Prostate gland (tissue), 2 donors: ENCODE measurements around the gene CCDC107. TPM values are rescaled to one million over a fixed set of nuclear protein-coding genes. Genes with fewer than 3 reads are reported as not detected.

Experiments
- DNase-seq: peaks from one replicate; pipeline ENCODE4 v3.0.0-alpha.2; 2019; ENCODE audit warnings: low spot score
- H3K27ac ChIP-seq, 2 donors: fragments of 200-600 bp; sonication (generic); 2 replicates each; pipeline ENCODE4 v1.5.1; 2017 to 2019
- H3K27me3 ChIP-seq: fragments of 200-600 bp; sonication (generic); replicated peaks from 2 replicates; pipeline ENCODE4 v1.5.1; 2019; ENCODE audit not compliant: insufficient read depth
- H3K36me3 ChIP-seq, 2 donors: fragments of 200-600 bp; sonication (generic); 1 replicate in 1 of 2; 2 replicates in 1 of 2; pipeline versions ENCODE4 v1.5.1 to v1.8.1; 2017 to 2019
- H3K4me1 ChIP-seq: fragments of 200-600 bp; sonication (generic); replicated peaks from 2 replicates; pipeline ENCODE4 v1.5.1; 2019
- H3K4me3 ChIP-seq, 2 donors: fragments of 200-600 bp; sonication (generic); 2 replicates each; pipeline ENCODE4 v1.5.1; 2017 to 2019
- H3K9me3 ChIP-seq: fragments of 200-600 bp; sonication (generic); 2 replicates; pipeline ENCODE4 v1.5.1; 2017
- POLR2A ChIP-seq: fragments of 450-650 bp; IDR thresholded peaks from one replicate; pipeline ENCODE4 v1.6.1; 2016; ENCODE audit warnings: antibody characterized with exemption, mild to moderate bottlenecking
- POLR2AphosphoS5 ChIP-seq: sonication (generic); formaldehyde crosslinking; IDR thresholded peaks from one replicate; pipeline ENCODE4 v1.6.1; 2017; ENCODE audit warnings: antibody characterized with exemption
- WGBS: methylation state at CpG from one replicate; pipeline ENCODE4 v1.1.5; 2018; 5-methylcytosine and 5-hydroxymethylcytosine counted together
- intact Hi-C: fragments of 100-400 bp; cut with DNase I; formaldehyde crosslinking; loops from one replicate; pipeline ENCODE4 v1.14.2; 2022
- total RNA-seq, 2 donors: library from RNA; depleted of rRNA; stranded (reverse); fragments of >200 nt; gene quantifications; one replicate each; pipeline ENCODE4 v1.1.0, GENCODE V29; 2016
- TF ChIP-seq, protein P1 (sequence below), 4 experiments: fragments of 200-600 bp in 2 of 4; fragments of 450-650 bp in 2 of 4; sonication (generic) in 2 of 4; IDR thresholded peaks; 1 replicate in 3 of 4; 2 replicates in 1 of 4; pipeline ENCODE4 v1.5.1; 2016 to 2019; ENCODE audit warnings: antibody characterized with exemption in 4 of 4, mild to moderate bottlenecking in 2 of 4, moderate library complexity in 2 of 4

CCDC107 gene
- total RNA-seq, 2 donors from 2014 or later: 22.8 to 26.2 TPM

DNA sequence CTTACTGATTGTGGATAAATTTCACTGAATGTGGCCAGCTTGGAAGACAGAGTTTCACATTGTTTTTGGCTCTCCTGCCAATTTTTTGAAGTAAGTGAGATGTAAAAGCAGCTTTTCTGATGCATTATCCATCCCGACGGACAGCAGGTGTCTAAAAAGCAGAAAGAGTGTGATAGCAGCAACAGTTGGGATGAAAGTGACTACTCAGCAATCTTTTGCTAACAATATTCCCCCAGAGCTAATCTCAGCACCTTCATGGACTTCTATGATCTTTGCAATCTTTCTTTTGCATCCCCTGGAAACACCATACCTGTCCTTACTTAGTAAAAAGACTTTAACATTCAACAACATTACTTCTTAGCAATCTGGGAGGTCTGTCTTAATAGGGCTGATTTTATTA lies 45.2 kb upstream of the CCDC107 start:
- no peak for DNase-seq
- no peak overlapping the region for H3K4me3 ChIP-seq
- TF ChIP-seq POLR2AphosphoS5 (no peak), POLR2A (no peak)
- TF ChIP-seq, protein P1, sequence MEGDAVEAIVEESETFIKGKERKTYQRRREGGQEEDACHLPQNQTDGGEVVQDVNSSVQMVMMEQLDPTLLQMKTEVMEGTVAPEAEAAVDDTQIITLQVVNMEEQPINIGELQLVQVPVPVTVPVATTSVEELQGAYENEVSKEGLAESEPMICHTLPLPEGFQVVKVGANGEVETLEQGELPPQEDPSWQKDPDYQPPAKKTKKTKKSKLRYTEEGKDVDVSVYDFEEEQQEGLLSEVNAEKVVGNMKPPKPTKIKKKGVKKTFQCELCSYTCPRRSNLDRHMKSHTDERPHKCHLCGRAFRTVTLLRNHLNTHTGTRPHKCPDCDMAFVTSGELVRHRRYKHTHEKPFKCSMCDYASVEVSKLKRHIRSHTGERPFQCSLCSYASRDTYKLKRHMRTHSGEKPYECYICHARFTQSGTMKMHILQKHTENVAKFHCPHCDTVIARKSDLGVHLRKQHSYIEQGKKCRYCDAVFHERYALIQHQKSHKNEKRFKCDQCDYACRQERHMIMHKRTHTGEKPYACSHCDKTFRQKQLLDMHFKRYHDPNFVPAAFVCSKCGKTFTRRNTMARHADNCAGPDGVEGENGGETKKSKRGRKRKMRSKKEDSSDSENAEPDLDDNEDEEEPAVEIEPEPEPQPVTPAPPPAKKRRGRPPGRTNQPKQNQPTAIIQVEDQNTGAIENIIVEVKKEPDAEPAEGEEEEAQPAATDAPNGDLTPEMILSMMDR (IDR thresholded peaks at IDR 0.05): no peak
- peaks cover 2 to 5% of the 10 kb centered on the region in 2 donors for H3K36me3 ChIP-seq
- WGBS: 92% methylated on average over 2 of the region's 2 CpGs
- no peaks in the 10 kb centered on the region for H3K9me3 ChIP-seq
- H3K27ac ChIP-seq: no peak overlapping the region
- intact Hi-C loops: no loop called here
- no peaks in the 10 kb centered on the region for H3K27me3 ChIP-seq
- H3K4me1 ChIP-seq: no peaks in the 10 kb centered on the region

GRCh38 chr9:35615981-35616680 lies 42.0 kb upstream of the CCDC107 start:
- TF ChIP-seq, protein P1 (IDR thresholded peaks at IDR 0.05): no peak
- TF ChIP-seq POLR2AphosphoS5: no peak
- Histone ChIP-seq H3K36me3 (no peaks in the 10 kb centered on the region), H3K27me3 (no peaks in the 10 kb centered on the region), H3K27ac (no peak overlapping the region), H3K9me3 (no peaks in the 10 kb centered on the region), H3K4me3 (no peak overlapping the region), H3K4me1 (no peaks in the 10 kb centered on the region)
- intact Hi-C loops: no loop called here
- 77% methylated on average over 17 of the region's 17 CpGs for WGBS
- no peak for DNase-seq

GRCh38 chr9:35616681-35617459 lies 41.2 kb upstream of the CCDC107 start:
- 10% methylated on average over 48 of the region's 51 CpGs for WGBS
- H3K4me3 ChIP-seq: peak overlapping the region; percentile 28 to 31

GRCh38 chr9:35617548-35617947 lies 40.5 kb upstream of the CCDC107 start:
- WGBS: 72% methylated on average over 8 of the region's 8 CpGs
- intact Hi-C loops: no loop called here
- Histone ChIP-seq H3K27ac (no peak overlapping the region), H3K4me1 (no peaks in the 10 kb centered on the region), H3K9me3 (no peaks in the 10 kb centered on the region), H3K4me3 (peak overlapping the region in 1 of 2 donors; percentile 28), H3K27me3 (no peaks in the 10 kb centered on the region), H3K36me3 (no peaks in the 10 kb centered on the region)
- TF ChIP-seq POLR2AphosphoS5 (no peak), POLR2A (no peak)
- TF ChIP-seq, protein P1 (IDR thresholded peaks at IDR 0.05): no peak
- DNase-seq: no peak

More at GRCh38 chr9:35616681-35617459, 41.2 kb upstream of the CCDC107 start:
- no peaks in the 10 kb centered on the region for H3K36me3 ChIP-seq
- intact Hi-C loops: no loop called here
- no peaks in the 10 kb centered on the region for H3K27me3 ChIP-seq
- H3K4me1 ChIP-seq: no peaks in the 10 kb centered on the region
- DNase-seq: peak; percentile 32
- TF ChIP-seq, protein P1 (IDR thresholded peaks at IDR 0.05): peak in 1 of 4 experiments; percentile 10
- TF ChIP-seq POLR2A: no peak
- H3K9me3 ChIP-seq: no peaks in the 10 kb centered on the region
- H3K27ac ChIP-seq: no peak overlapping the region
